ENCODE data around the gene MDFI.

Gene MDFI

GRCh38 chr6:41654698-41655151, 16.5 kb downstream of the MDFI start:
- peak overlapping the region; percentile 74 for H3K27ac ChIP-seq
- no peaks in the 10 kb centered on the region for H3K27me3 ChIP-seq
- peak overlapping the region; percentile 45 for H3K9ac ChIP-seq
- peaks cover 36% of the 10 kb centered on the region for H4K20me1 ChIP-seq
- H3K4me3 ChIP-seq = no peak overlapping the region
- H3K36me3 ChIP-seq = peaks cover 55% of the 10 kb centered on the region
- peak overlapping the region; percentile 71; the same call in 1 of the 2 replicates for H3K4me2 ChIP-seq
- H3K4me1 ChIP-seq = peaks cover 34% of the 10 kb centered on the region
- H3K9me3 ChIP-seq = no peaks in the 10 kb centered on the region
- no peak for TF ChIP-seq Cebpa-rat (IDR thresholded peaks at IDR 0.05)

- peaks cover 52% of the 10 kb centered on the region for H3K36me3 ChIP-seq
- TF ChIP-seq Cebpa-rat (IDR thresholded peaks at IDR 0.05) = no peak
- peak overlapping the region; percentile 71 for H3K4me2 ChIP-seq
- H3K4me1 ChIP-seq = peaks cover 34% of the 10 kb centered on the region
- H3K27ac ChIP-seq = peak overlapping the region; percentile 74
- H3K27me3 ChIP-seq = no peaks in the 10 kb centered on the region
- H3K4me3 ChIP-seq = no peak overlapping the region
- peaks cover 35% of the 10 kb centered on the region for H4K20me1 ChIP-seq
- H3K9me3 ChIP-seq = no peaks in the 10 kb centered on the region
- peak overlapping the region; percentile 45 for H3K9ac ChIP-seq
Observed at GRCh38 chr6:41655176-41655575, 16.9 kb downstream of the MDFI start.

- no peak for TF ChIP-seq Cebpa-rat (IDR thresholded peaks at IDR 0.05)
- H3K9me3 ChIP-seq = no peaks in the 10 kb centered on the region
- peaks cover 35% of the 10 kb centered on the region for H4K20me1 ChIP-seq
- peak overlapping the region; percentile 74 for H3K27ac ChIP-seq
- no peak overlapping the region for H3K4me3 ChIP-seq
- H3K36me3 ChIP-seq = peaks cover 47% of the 10 kb centered on the region
- H3K9ac ChIP-seq = peak overlapping the region; percentile 45
- no peaks in the 10 kb centered on the region for H3K27me3 ChIP-seq
- H3K4me1 ChIP-seq = peaks cover 34% of the 10 kb centered on the region
- peak overlapping the region; percentile 71 for H3K4me2 ChIP-seq
Observed at GRCh38 chr6:41655646-41656001, 17.4 kb downstream of the MDFI start.

- no peaks in the 10 kb centered on the region for H3K9me3 ChIP-seq
- H3K4me2 ChIP-seq = peak overlapping the region; percentile 71
- H3K4me1 ChIP-seq = peaks cover 34% of the 10 kb centered on the region
- TF ChIP-seq Cebpa-rat (IDR thresholded peaks at IDR 0.05) = no peak
- peaks cover 42% of the 10 kb centered on the region for H3K36me3 ChIP-seq
- no peak overlapping the region for H3K4me3 ChIP-seq
- peak overlapping the region; percentile 74 for H3K27ac ChIP-seq
- no peaks in the 10 kb centered on the region for H3K27me3 ChIP-seq
- H4K20me1 ChIP-seq = peaks cover 34% of the 10 kb centered on the region
- H3K9ac ChIP-seq = peak overlapping the region; percentile 45
Observed at GRCh38 chr6:41656002-41656691, 17.9 kb downstream of the MDFI start.

GRCh38 chr6:41657131-41658094, 19.1 kb downstream of the MDFI start:
- H3K36me3 ChIP-seq = peaks cover 29% of the 10 kb centered on the region
- no peak for TF ChIP-seq Cebpa-rat (IDR thresholded peaks at IDR 0.05)
- peaks cover 22% of the 10 kb centered on the region for H4K20me1 ChIP-seq
- H3K9ac ChIP-seq = 0 out of 2 replicates have a peak overlapping the region, but pooled peaks have one; percentile 45
- H3K4me2 ChIP-seq = peak overlapping the region; percentile 71
- H3K27me3 ChIP-seq = no peaks in the 10 kb centered on the region
- peak overlapping the region; percentile 74; the same call in 1 of the 2 replicates for H3K27ac ChIP-seq
- no peaks in the 10 kb centered on the region for H3K9me3 ChIP-seq
- no peak overlapping the region for H3K4me3 ChIP-seq
- H3K4me1 ChIP-seq = peaks cover 34% of the 10 kb centered on the region

GRCh38 chr6:41658636-41659035, 20.4 kb downstream of the MDFI start:
- H4K20me1 ChIP-seq = peaks cover 11% of the 10 kb centered on the region; the same call in 1 of the 2 replicates
- no peak for TF ChIP-seq Cebpa-rat (IDR thresholded peaks at IDR 0.05)
- no peak overlapping the region for H3K4me2 ChIP-seq
- no peaks in the 10 kb centered on the region for H3K9me3 ChIP-seq
- H3K27ac ChIP-seq = no peak overlapping the region
- H3K4me3 ChIP-seq = no peak overlapping the region
- H3K9ac ChIP-seq = no peak overlapping the region
- peaks cover 17% of the 10 kb centered on the region for H3K36me3 ChIP-seq
- H3K4me1 ChIP-seq = peaks cover 34% of the 10 kb centered on the region
- H3K27me3 ChIP-seq = no peaks in the 10 kb centered on the region

GRCh38 chr6:41659935-41660334, 21.7 kb downstream of the MDFI start:
- H3K4me3 ChIP-seq = no peak overlapping the region
- TF ChIP-seq Cebpa-rat (IDR thresholded peaks at IDR 0.05) = no peak
- H3K9ac ChIP-seq = no peak overlapping the region
- peaks cover 3% of the 10 kb centered on the region; the same call in 1 of the 2 replicates for H4K20me1 ChIP-seq
- H3K9me3 ChIP-seq = no peaks in the 10 kb centered on the region
- H3K27me3 ChIP-seq = no peaks in the 10 kb centered on the region
- peaks cover 8% of the 10 kb centered on the region; the same call in 1 of the 2 replicates for H3K36me3 ChIP-seq
- H3K4me1 ChIP-seq = peaks cover 26% of the 10 kb centered on the region
- no peak overlapping the region for H3K27ac ChIP-seq
- H3K4me2 ChIP-seq = no peak overlapping the region

GRCh38 chr6:41663568-41663967, 25.3 kb downstream of the MDFI start:
- H3K9ac ChIP-seq = no peak overlapping the region
- no peak overlapping the region for H3K4me2 ChIP-seq
- no peak overlapping the region for H3K27ac ChIP-seq
- TF ChIP-seq Cebpa-rat (IDR thresholded peaks at IDR 0.05) = no peak
- no peaks in the 10 kb centered on the region for H3K9me3 ChIP-seq
- no peaks in the 10 kb centered on the region for H3K36me3 ChIP-seq
- H4K20me1 ChIP-seq = no peaks in the 10 kb centered on the region
- H3K4me3 ChIP-seq = no peak overlapping the region
- peaks cover 21% of the 10 kb centered on the region for H3K4me1 ChIP-seq
- H3K27me3 ChIP-seq = no peaks in the 10 kb centered on the region

GRCh38 chr6:41664271-41664670, 26.0 kb downstream of the MDFI start:
- Histone ChIP-seq H3K4me1 (peaks cover 23% of the 10 kb centered on the region), H3K4me2 (no peak overlapping the region), H3K9me3 (0 out of 2 replicates have a peak, but pooled peaks cover 4% of the 10 kb centered on the region), H3K36me3 (no peaks in the 10 kb centered on the region), H4K20me1 (no peaks in the 10 kb centered on the region), H3K4me3 (no peak overlapping the region), H3K9ac (no peak overlapping the region), H3K27ac (no peak overlapping the region), H3K27me3 (no peaks in the 10 kb centered on the region)
- TF ChIP-seq Cebpa-rat (IDR thresholded peaks at IDR 0.05) = no peak

Data from BLaER1 (cell line).